ENCODE data around the gene TMEM134. TPM values are rescaled to one million over a fixed set of nuclear protein-coding genes. Genes with fewer than 3 reads are reported as not detected.

TMEM134 gene
- total RNA-seq, 1 experiment from 2014 or later = 67.7 TPM

GRCh38 chr11:67422891-67423290, 46.2 kb downstream of the TMEM134 start:
- peak; percentile 58 for DNase-seq (ENCODE audit: low spot score)

GRCh38 chr11:67421430-67422031, 47.5 kb downstream of the TMEM134 start:
- DNase-seq (ENCODE audit: low spot score) = no peak

- DNase-seq (ENCODE audit: low spot score) = peak; percentile 99
Observed at GRCh38 chr11:67420646-67421429, 48.2 kb downstream of the TMEM134 start.

DNA sequence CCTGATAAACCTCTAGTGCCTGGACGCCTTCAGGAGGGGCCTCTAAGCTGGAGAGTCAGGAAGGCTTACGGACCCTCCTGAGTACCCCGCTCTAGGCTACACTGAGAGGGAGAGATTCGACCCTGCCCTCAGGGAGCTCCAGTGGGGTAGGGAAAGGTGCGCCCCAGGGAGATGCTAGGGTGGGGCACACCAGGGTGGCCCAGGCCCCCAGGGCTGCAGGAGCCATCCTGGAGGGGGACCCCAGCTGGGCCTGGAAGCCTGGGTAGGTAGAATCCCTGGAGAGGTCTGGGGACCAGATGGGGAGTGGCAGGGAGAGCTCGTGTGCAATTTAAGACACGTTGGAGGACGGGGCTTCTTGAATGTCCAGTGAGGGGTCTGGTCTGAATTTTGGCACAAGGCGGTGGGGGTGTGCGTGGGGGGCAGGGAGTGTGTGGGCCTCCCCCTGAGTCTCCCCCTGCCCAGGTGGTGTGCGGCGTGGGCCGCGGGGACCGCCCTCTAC, 48.9 kb downstream of the TMEM134 start:
- DNase-seq (ENCODE audit: low spot score) = no peak

DNA sequence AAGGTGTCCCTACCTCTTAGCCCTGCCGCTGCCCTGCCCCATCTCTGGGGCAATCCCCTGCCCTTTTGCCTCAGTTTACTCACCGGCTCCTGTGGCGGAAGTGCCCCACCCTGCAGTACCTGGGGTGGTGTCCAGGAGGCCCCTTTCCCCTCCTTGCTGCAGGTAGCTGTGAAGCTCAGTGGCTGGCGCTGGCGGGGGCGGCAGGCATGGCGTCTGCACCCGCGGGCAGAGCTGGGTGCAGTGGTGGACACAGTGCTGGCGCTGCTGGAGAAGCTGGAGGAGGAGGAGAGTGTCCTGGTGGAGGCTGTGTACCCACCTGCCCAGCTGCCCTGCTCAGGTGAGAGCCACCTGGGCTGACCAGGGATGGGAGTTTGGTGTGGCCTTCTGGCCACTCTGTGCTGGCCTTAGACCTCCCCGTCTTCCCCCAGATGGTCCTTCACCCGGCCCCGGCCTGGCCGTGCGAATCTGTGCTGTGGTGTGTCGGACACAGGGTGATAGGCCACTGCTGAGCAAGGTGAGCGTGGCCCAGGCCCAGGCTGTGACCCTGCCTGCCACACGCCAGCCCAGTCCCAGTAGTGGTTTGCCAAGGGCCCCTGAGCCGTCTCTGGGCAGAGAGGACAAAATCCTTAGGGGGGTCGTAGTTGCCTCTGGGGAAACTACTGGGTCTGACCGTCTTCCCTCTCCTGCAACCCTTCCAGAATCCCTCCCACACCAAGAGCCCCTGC, 49.6 kb downstream of the TMEM134 start:
- no peak for DNase-seq (ENCODE audit: low spot score)

DNA sequence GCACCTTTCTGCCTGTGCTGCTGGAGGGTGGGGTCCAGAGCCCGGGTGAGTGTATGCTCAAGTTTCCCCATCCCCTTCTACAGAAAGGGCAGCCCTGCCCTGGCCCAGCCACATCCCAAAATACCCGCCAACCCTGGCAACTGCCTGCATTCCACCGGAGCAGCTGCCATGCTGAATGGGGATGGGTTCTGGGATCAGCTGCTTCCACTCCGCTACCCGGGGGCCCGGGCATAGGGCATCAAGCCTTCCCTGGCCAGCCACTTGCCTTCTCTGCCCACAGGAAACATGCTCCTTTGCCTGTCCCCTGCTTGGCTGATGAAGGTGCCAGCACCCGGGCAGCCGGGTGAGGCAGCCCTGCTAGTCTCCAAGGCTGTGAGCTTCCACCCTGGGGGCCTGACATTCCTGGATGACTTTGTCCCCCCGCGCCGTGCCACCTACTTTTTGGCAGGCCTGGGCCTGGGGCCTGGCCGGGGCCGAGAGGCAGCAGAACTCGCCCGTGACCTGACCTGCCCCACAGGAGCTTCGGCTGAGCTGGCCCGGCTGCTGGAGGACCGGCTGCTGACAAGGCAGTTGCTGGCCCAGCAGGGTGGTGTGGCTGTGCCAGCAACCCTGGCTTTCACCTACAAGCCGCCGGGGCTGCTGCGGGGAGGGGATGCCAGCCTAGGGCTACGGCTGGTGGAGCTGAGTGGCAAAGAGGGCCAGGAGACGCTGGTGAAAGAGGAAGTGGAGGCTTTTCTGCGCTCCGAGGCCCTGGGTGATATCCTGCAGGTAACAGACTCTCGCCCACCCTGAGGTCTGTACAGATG, 50.4 kb downstream of the TMEM134 start:
- no peak for DNase-seq (ENCODE audit: low spot score)

DNA sequence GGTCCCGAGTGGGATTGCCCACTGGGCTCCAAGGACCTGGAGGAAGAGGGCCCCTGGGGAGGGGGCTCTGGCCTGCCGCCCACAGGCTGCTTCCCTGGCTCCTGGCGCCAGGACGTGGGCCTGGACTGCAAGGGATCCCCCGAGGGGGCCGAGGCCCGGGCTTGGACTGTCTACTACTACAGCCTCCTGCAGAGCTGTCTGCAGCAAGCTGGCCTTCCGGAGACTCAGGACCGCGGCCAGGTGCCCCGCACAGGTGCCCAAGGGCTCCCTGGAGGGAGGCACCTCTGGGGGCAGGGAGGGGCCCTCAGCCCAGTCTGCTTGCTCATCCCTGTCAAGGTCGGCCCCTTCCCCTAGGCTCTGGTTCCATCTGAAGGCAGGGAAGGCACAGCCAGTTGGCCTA, 51.6 kb downstream of the TMEM134 start:
- DNase-seq (ENCODE audit: low spot score) = no peak

DNA sequence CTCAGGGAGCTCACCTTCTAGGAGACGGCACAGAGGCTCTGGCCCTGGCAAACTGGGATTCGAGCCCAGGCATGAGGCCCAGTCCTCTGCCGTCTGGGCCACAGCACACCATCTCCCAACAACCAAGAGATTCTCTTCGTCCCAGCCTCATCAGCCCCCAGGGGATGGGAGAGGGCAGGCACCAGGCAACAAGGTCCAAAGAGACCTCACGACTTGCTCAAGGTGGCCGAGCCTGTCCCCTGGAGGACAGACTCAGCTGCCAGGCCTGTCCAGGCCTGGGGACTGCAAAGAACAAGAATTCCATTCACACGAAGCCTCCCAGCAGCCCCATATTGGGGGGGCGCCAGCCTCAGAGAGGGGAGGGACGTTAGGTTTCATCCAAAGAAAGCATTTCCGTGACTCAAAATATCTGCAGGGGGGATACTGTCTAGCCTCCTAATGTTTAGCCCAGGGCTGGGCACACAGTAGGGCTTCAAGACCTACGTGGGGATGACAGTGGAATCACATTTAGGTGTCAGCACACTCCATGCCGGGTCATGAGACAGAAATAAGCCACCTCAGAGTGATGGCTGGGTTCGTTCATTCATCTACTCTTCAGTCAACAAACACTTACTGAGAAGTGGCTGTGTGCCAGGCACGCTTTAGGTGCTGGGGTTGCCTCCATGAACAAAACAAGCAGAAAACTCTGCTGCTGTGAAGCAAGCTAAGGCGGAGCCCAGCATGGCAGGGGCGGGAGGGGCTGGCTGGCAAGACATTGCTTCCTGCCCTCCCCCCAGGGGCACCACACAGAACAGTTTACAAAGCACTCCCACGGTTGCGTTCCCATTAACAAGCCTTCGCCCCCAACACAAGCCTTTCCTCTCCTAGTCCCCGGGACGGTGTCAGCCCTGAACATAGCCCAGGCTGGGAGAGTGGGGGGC, 52.4 kb downstream of the TMEM134 start:
- DNase-seq (ENCODE audit: low spot score) = peak; percentile 63

- DNase-seq (ENCODE audit: low spot score) = no peak
Observed at GRCh38 chr11:67415501-67416304, 53.3 kb downstream of the TMEM134 start, which contains the start of gene CARNS1. Gene CARNS1, plus strand, starts transcription at chr11:67415678. Its CDS starts 522 bp downstream, at chr11:67416200.

DNA sequence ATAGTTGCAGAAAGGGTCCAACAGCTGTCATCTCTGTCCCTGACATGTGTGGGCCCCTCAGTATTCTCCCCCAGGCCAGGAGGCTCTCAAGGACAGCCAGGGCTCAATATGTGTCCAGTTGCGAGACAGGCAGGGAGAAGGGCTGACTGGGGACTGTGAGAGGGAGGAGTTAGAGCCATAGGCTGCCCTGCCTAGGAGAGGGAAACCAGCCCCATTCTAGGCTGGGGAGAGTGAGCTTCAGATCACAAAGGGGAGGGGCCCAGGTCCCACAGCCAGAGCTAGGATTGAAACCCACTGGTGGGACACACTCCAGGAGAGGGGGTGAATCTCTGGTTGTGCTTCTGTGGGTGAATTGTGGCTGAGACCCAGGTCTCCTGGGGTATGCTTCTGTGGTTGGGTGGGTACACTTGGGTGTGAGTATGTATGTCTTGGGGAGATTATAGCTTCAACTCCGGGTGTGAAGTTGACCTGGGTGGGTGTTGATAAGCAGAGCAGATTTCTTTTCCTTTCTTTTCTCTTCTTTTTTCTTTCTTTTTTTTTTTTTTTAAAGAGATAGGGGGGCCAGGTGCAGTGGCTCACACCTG, 55.7 kb downstream of the TMEM134 start:
- no peak for DNase-seq (ENCODE audit: low spot score)

DNA sequence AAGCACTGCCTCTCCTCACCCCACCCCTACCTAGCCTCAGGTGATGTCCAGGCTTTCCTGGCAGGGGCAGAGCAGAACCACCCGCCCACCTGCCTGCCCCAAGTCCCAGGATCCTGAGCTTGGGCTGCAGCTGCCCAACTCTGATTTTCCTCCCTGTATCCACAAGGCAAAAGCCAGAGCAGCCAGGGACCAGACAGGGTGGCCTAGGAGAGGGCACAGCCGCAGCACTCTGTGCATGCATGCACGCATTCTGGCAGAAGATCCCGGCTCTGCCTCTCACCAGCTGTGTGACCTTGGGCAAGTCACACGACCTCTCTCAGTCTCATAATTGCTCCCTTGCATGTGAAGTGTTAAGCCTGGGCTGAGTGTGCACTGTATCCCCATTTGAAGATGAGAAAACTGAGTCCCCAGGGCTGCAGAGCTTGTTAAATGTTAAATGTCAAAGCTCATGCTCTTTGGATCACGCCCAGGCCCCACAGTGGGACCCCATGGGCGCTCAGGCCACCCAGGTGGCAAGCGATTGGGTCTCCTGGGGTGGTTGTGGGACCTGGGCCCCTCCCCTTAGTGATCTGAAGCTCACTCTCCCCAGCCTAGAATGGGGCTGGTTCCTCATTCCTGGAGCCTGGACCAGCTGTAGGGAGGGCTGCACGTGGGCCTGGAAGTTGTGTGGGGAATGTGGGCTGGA, 56.4 kb downstream of the TMEM134 start:
- DNase-seq (ENCODE audit: low spot score) = no peak

- no peak for DNase-seq (ENCODE audit: low spot score)
Observed at GRCh38 chr11:67411785-67412152, 57.3 kb downstream of the TMEM134 start.

Small RNA genes within 50 kb of the gene (small RNA-seq; reads per million reads assigned to genes)
- not detected for gene MIR6752

Other genes starting within 250 kb of the TMEM134 start
- 270 and 294 TPM in 2 replicates for gene GRK2, start 202.8 kb downstream of the TMEM134 start, total RNA-seq (2014; rRNA removed; shearing (Covaris generic))
- gene ANKRD13D, start 179.9 kb downstream of the TMEM134 start, total RNA-seq (2014; rRNA removed; shearing (Covaris generic)) = 100 and 107 TPM in 2 replicates
- gene SSH3, start 165.7 kb downstream of the TMEM134 start, total RNA-seq (2014; rRNA removed; shearing (Covaris generic)) = 180 TPM in 2 replicates
- 137 and 138 TPM in 2 replicates for gene POLD4, start 115.7 kb downstream of the TMEM134 start, total RNA-seq (2014; rRNA removed; shearing (Covaris generic))
- 25.5 and 29.7 TPM in 2 replicates for gene CLCF1, start 95.7 kb downstream of the TMEM134 start, total RNA-seq (2014; rRNA removed; shearing (Covaris generic))
- gene RAD9A, start 77.3 kb downstream of the TMEM134 start, total RNA-seq (2014; rRNA removed; shearing (Covaris generic)) = 35.2 and 38.4 TPM in 2 replicates
- 610 and 631 TPM in 2 replicates for gene PPP1CA, start 67.4 kb downstream of the TMEM134 start, total RNA-seq (2014; rRNA removed; shearing (Covaris generic))
- gene TBC1D10C, start 65.2 kb downstream of the TMEM134 start, total RNA-seq (2014; rRNA removed; shearing (Covaris generic)) = 0.15 TPM in 1 of 2 replicates, not detected in the other
- 0.70 and 0.76 TPM in 2 replicates for gene CARNS1, start 53.6 kb downstream of the TMEM134 start, total RNA-seq (2014; rRNA removed; shearing (Covaris generic))
- 125 and 137 TPM in 2 replicates for gene RPS6KB2, start 40.8 kb downstream of the TMEM134 start, total RNA-seq (2014; rRNA removed; shearing (Covaris generic))
- 1.9 and 4.0 TPM in 2 replicates for gene PTPRCAP, start 31.6 kb downstream of the TMEM134 start, total RNA-seq (2014; rRNA removed; shearing (Covaris generic))
- gene CORO1B, start 25.8 kb downstream of the TMEM134 start, total RNA-seq (2014; rRNA removed; shearing (Covaris generic)) = 357 and 366 TPM in 2 replicates
- gene GPR152, start 16.5 kb downstream of the TMEM134 start, total RNA-seq (2014; rRNA removed; shearing (Covaris generic)) = 0.34 TPM in 1 of 2 replicates, not detected in the other
- gene CABP4, start 13.9 kb downstream of the TMEM134 start, total RNA-seq (2014; rRNA removed; shearing (Covaris generic)) = 11.8 and 16.2 TPM in 2 replicates
- 149 and 151 TPM in 2 replicates for gene AIP, start 13.8 kb upstream of the TMEM134 start, total RNA-seq (2014; rRNA removed; shearing (Covaris generic))
- 60.8 and 67.1 TPM in 2 replicates for gene PITPNM1, start 36.1 kb upstream of the TMEM134 start, total RNA-seq (2014; rRNA removed; shearing (Covaris generic))
- 99.2 and 102 TPM in 2 replicates for gene CDK2AP2, start 38.9 kb upstream of the TMEM134 start, total RNA-seq (2014; rRNA removed; shearing (Covaris generic))
- not detected in 2 replicates for gene CABP2, start 54.2 kb upstream of the TMEM134 start, total RNA-seq (2014; rRNA removed; shearing (Covaris generic))
- 2,847 and 3,158 TPM in 2 replicates for gene GSTP1, start 114.6 kb upstream of the TMEM134 start, total RNA-seq (2014; rRNA removed; shearing (Covaris generic))
- gene NDUFV1, start 137.7 kb upstream of the TMEM134 start, total RNA-seq (2014; rRNA removed; shearing (Covaris generic)) = 384 and 431 TPM in 2 replicates
- 60.0 and 72.9 TPM in 2 replicates for gene NUDT8, start 160.7 kb upstream of the TMEM134 start, total RNA-seq (2014; rRNA removed; shearing (Covaris generic))
- gene TBX10, start 170.5 kb upstream of the TMEM134 start, total RNA-seq (2014; rRNA removed; shearing (Covaris generic)) = 2.2 and 5.4 TPM in 2 replicates
- gene ACY3, start 181.5 kb upstream of the TMEM134 start, total RNA-seq (2014; rRNA removed; shearing (Covaris generic)) = 2.0 and 7.3 TPM in 2 replicates
- 1.1 TPM in 1 of 2 replicates, not detected in the other for gene ALDH3B2, start 205.4 kb upstream of the TMEM134 start, total RNA-seq (2014; rRNA removed; shearing (Covaris generic))